Nephron progenitor cell (in vitro differentiated cells): ENCODE data around the gene PJA1.
A peak's percentile ranks its signal among the peaks of the same experiment; 100 is the strongest.

Source experiments
- DNase-seq: peaks from one replicate; pipeline ENCODE4 v3.0.0; 2021
- H3K27ac Mint-ChIP-seq: 2 replicates; pipeline ENCODE4 v1.8.0; 2021; ENCODE audit warnings: mild to moderate bottlenecking, moderate library complexity, mixed read lengths
- H3K27me3 Mint-ChIP-seq: 2 replicates; pipeline ENCODE4 v1.8.0; 2021; ENCODE audit warnings: mild to moderate bottlenecking, low read depth, mixed read lengths; ENCODE audit not compliant: poor library complexity
- H3K36me3 Mint-ChIP-seq: 2 replicates; pipeline ENCODE4 v1.8.0; 2021; ENCODE audit warnings: low read depth, mixed read lengths
- H3K4me1 Mint-ChIP-seq: 2 replicates; pipeline ENCODE4 v1.8.0; 2021; ENCODE audit warnings: mixed read lengths
- H3K4me3 Mint-ChIP-seq: 2 replicates; pipeline ENCODE4 v1.8.0; 2021; ENCODE audit warnings: mild to moderate bottlenecking, moderate library complexity, mixed read lengths
- H3K9me3 Mint-ChIP-seq: 2 replicates; pipeline ENCODE4 v1.8.0; 2021; ENCODE audit warnings: mild to moderate bottlenecking, moderate library complexity, mixed read lengths
- CTCF ChIP-seq: fragments of 200-600 bp; sonication (generic); IDR thresholded peaks from 2 replicates; pipeline ENCODE4 v1.5.0; 2021; ENCODE audit warnings: antibody characterized with exemption

The PJA1 gene

DNA sequence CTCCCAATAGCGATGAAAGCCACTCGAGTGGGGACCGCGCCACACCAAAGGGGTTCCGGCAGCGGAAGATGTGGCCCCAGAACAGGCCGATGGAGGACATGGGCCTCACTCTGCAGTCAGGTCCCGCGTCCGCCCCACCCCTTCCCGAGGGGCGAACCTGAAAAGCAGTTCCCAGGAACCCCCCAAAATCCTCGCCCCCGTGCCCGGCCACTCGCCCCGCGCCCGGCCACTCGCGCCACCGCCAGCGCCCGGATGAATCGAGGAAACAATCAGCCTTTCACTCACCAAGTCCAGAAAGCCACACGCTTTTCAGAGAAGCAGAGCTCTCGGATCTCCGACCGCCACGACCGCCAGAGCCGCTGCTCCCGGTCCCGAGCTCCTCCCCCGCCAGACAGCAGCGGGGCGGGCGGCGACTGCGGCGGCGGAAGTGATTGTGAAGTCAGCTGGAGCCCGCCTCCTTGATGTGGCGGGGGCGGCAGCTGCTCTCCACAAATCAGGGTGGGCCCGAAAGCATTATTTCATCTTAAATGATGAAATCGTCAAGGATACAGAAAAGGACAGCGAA, at the start of gene PJA1:
Gene PJA1, minus strand, starts transcription at position 367 of the 565 bp plus-strand sequence. CDS start 2,380 bp downstream, outside the sequence.
- DNase-seq: peak; percentile 76
- TF ChIP-seq CTCF: no peak
- peaks cover 7% of the 10 kb centered on the region for H3K27me3 Mint-ChIP-seq
- peaks cover 43% of the 10 kb centered on the region for H3K9me3 Mint-ChIP-seq
- H3K4me3 Mint-ChIP-seq: peak within 1 kb of the TSS; percentile 83
- no peak within 1 kb of the TSS for H3K27ac Mint-ChIP-seq
- H3K4me1 Mint-ChIP-seq: peaks cover 27% of the 10 kb centered on the region
- peaks cover 29% of the 10 kb centered on the region for H3K36me3 Mint-ChIP-seq

GRCh38 chrX:69214463-69214862, 49.2 kb upstream of the PJA1 start:
- no peak for TF ChIP-seq CTCF
- H3K27ac Mint-ChIP-seq: no peak overlapping the region
- H3K4me1 Mint-ChIP-seq: peaks cover 22% of the 10 kb centered on the region
- no peak for DNase-seq
- peaks cover 47% of the 10 kb centered on the region for H3K9me3 Mint-ChIP-seq
- H3K36me3 Mint-ChIP-seq: no peaks in the 10 kb centered on the region
- H3K27me3 Mint-ChIP-seq: peaks cover 17% of the 10 kb centered on the region
- H3K4me3 Mint-ChIP-seq: no peak overlapping the region

- H3K27ac Mint-ChIP-seq: no peak overlapping the region
- H3K27me3 Mint-ChIP-seq: peaks cover 20% of the 10 kb centered on the region
- H3K9me3 Mint-ChIP-seq: peaks cover 59% of the 10 kb centered on the region
- peaks cover 22% of the 10 kb centered on the region for H3K4me1 Mint-ChIP-seq
- TF ChIP-seq CTCF: no peak
- H3K36me3 Mint-ChIP-seq: no peaks in the 10 kb centered on the region
- H3K4me3 Mint-ChIP-seq: no peak overlapping the region
- DNase-seq: no peak
Measured at GRCh38 chrX:69211701-69212100, 46.4 kb upstream of the PJA1 start.

DNA sequence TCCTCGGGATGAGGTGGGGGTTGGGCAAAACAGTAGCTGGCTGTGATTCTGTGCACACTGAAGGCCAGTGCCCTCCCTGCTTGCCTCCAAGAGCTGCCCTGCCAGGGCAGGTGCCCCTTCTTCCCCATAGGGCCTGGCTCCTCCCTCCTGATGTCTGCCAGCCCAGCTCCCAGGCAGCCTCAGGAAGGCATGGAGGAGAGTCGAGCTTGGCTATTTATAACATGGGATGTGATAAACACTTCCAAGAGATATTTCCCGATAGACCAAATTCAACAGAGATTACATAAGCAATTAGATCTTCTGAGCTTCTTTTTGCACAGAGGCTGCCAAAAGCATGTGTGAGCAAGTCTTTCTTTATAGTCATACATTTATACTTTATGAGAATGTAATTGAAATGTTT, 45.3 kb upstream of the PJA1 start:
- H3K36me3 Mint-ChIP-seq: no peaks in the 10 kb centered on the region
- no peak overlapping the region for H3K4me3 Mint-ChIP-seq
- H3K27me3 Mint-ChIP-seq: peaks cover 20% of the 10 kb centered on the region
- H3K4me1 Mint-ChIP-seq: peaks cover 17% of the 10 kb centered on the region
- H3K9me3 Mint-ChIP-seq: peaks cover 59% of the 10 kb centered on the region
- no peak for TF ChIP-seq CTCF
- DNase-seq: no peak
- H3K27ac Mint-ChIP-seq: no peak overlapping the region

DNA sequence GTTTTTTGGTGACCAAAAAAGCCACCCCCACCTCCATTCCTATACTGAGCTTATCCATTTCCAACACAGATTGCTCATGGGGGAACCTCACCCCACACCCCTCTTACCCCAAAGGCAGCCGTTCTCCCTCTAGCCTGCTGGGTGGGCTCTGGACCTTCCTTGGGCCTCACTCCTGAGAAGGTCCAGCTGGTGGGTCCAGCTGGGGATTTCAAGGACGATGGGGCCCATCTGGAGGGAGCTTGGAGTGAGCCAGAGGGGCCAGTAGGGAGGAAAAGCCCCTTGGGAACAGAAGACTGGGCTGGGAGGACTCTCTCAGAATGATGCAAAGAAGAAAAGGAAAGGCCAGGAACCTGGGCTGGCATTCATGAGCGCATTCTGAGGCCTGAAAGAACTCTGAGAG, 42.0 kb upstream of the PJA1 start:
- no peak for DNase-seq
- no peak for TF ChIP-seq CTCF
- Mint-ChIP-seq H3K27ac (no peak overlapping the region), H3K9me3 (peaks cover 62% of the 10 kb centered on the region), H3K4me1 (peaks cover 6% of the 10 kb centered on the region), H3K36me3 (no peaks in the 10 kb centered on the region), H3K4me3 (no peak overlapping the region), H3K27me3 (peaks cover 16% of the 10 kb centered on the region)

DNA sequence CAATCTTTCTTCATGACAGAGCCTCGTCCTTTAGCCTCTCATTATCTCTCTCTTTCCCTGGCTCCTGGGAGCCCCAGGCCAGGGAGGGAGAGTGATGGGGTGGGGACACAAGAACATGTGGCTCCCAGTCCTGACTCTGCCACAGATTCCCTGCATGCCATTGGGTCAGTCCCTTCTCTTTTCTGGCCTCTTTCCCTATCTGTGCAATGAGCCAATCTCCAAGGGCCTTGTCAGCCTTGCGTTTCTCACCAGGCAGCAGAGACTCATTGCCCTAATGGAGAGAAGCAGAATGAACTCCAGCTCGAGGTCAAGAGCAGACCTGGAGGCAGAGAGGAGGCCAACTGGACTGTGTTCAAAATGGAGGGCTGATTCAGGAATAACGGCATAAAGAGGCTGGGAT, 38.4 kb upstream of the PJA1 start:
- peaks cover 5% of the 10 kb centered on the region for H3K27me3 Mint-ChIP-seq
- no peak overlapping the region for H3K4me3 Mint-ChIP-seq
- no peak for DNase-seq
- H3K36me3 Mint-ChIP-seq: no peaks in the 10 kb centered on the region
- H3K27ac Mint-ChIP-seq: no peak overlapping the region
- H3K9me3 Mint-ChIP-seq: peaks cover 54% of the 10 kb centered on the region
- peaks cover 6% of the 10 kb centered on the region for H3K4me1 Mint-ChIP-seq
- no peak for TF ChIP-seq CTCF
